Stimulated activated naive B cell treated with anti-CD40 and anti-IgM and Interleukin-4, amounts not matched to agents 10 μg/mL and 1 μg/mL and 100 μg/mL, for 72 hours (primary cell): Measurements from ENCODE around the gene LRMDA.
A peak's percentile ranks its signal among the peaks of the same experiment; 100 is the strongest.
"Not testable (repeated sequence)": the region's sequence is repeated elsewhere in the genome, so short reads cannot be mapped to it uniquely, and the experiment has no call there.

ENCODE experiments used
- ATAC-seq, 2 donors: fragments of 150-1000 bp; cut with Tn5 transposase; replicated peaks; 2 replicates each; pipeline ENCODE4 v1.10.0; 2021; ENCODE audit warnings: moderate library complexity in 1 of 2
- DNase-seq: peaks from one replicate; pipeline ENCODE4 v3.0.0; 2021
- H3K27ac Mint-ChIP-seq: one replicate; pipeline ENCODE4 v1.8.0; 2022; ENCODE audit warnings: mild to moderate bottlenecking, mixed read lengths
- H3K27me3 Mint-ChIP-seq, 2 donors: one replicate each; pipeline ENCODE4 v1.8.0; 2022; ENCODE audit warnings: mixed read lengths in 2 of 2
- H3K36me3 Mint-ChIP-seq, 2 donors: one replicate each; pipeline ENCODE4 v1.8.0; 2022; ENCODE audit warnings: mixed read lengths in 2 of 2, mild to moderate bottlenecking in 1 of 2
- H3K4me1 Mint-ChIP-seq, 2 donors: one replicate each; pipeline ENCODE4 v1.8.0; 2022; ENCODE audit warnings: mixed read lengths in 2 of 2, mild to moderate bottlenecking in 1 of 2
- H3K4me3 Mint-ChIP-seq, 2 donors: one replicate each; pipeline ENCODE4 v1.8.0; 2022; ENCODE audit warnings: mild to moderate bottlenecking in 2 of 2, mixed read lengths in 2 of 2, moderate library complexity in 1 of 2
- H3K9me3 Mint-ChIP-seq, 2 donors: one replicate each; pipeline ENCODE4 v1.8.0; 2022; ENCODE audit warnings: mixed read lengths in 2 of 2, mild to moderate bottlenecking in 1 of 2

Gene LRMDA

GRCh38 chr10:75611993-75612372 lies 180.6 kb downstream of the LRMDA start:
- Mint-ChIP-seq H3K4me3 (peak overlapping the region in 1 of 2 donors; percentile 35), H3K36me3 (no peaks in the 10 kb centered on the region), H3K4me1 (peaks cover 10 to 32% of the 10 kb centered on the region in 2 donors), H3K27me3 (peaks cover 9 to 16% of the 10 kb centered on the region in 2 donors), H3K27ac (peak overlapping the region; percentile 75), H3K9me3 (peaks cover 2 to 4% of the 10 kb centered on the region in 2 donors)
- no peak for DNase-seq
- peak; percentile 45 to 52 for ATAC-seq

GRCh38 chr10:75612904-75613684 lies 181.7 kb downstream of the LRMDA start:
- Mint-ChIP-seq H3K36me3 (no peaks in the 10 kb centered on the region), H3K4me1 (peaks cover 10 to 32% of the 10 kb centered on the region in 2 donors)
- peak; percentile 64 to 77 for ATAC-seq

GRCh38 chr10:75613685-75614504 lies 182.5 kb downstream of the LRMDA start:
- Mint-ChIP-seq H3K9me3 (peaks cover 2 to 4% of the 10 kb centered on the region in 2 donors), H3K4me1 (peaks cover 10 to 32% of the 10 kb centered on the region in 2 donors), H3K4me3 (no peak overlapping the region), H3K27ac (no peak overlapping the region), H3K36me3 (no peaks in the 10 kb centered on the region), H3K27me3 (peaks cover 9 to 20% of the 10 kb centered on the region in 2 donors)
- DNase-seq (no peak), ATAC-seq (no peak)

More at GRCh38 chr10:75612904-75613684, 181.7 kb downstream of the LRMDA start:
- Mint-ChIP-seq H3K4me3 (no peak overlapping the region), H3K27ac (peak overlapping the region; percentile 0), H3K27me3 (peaks cover 9 to 20% of the 10 kb centered on the region in 2 donors), H3K9me3 (peaks cover 2 to 4% of the 10 kb centered on the region in 2 donors)
- peak; percentile 4 for DNase-seq

GRCh38 chr10:75616076-75616475 lies 184.7 kb downstream of the LRMDA start:
- H3K4me1 Mint-ChIP-seq, result peaks cover 5 to 20% of the 10 kb centered on the region in 2 donors
- no peak overlapping the region for H3K4me3 Mint-ChIP-seq
- H3K9me3 Mint-ChIP-seq, result peaks cover 0 to under 1% of the 10 kb centered on the region in 2 donors
- no peak for ATAC-seq
- no peak for DNase-seq
- H3K27me3 Mint-ChIP-seq, result peaks cover 12 to 19% of the 10 kb centered on the region in 2 donors
- H3K36me3 Mint-ChIP-seq, result no peaks in the 10 kb centered on the region
- H3K27ac Mint-ChIP-seq, result no peak overlapping the region

GRCh38 chr10:75616874-75617478 lies 185.6 kb downstream of the LRMDA start:
- ATAC-seq (no peak), DNase-seq (no peak)
- no peak overlapping the region for H3K4me3 Mint-ChIP-seq
- peaks cover 19 to 21% of the 10 kb centered on the region in 2 donors for H3K27me3 Mint-ChIP-seq
- H3K36me3 Mint-ChIP-seq, result no peaks in the 10 kb centered on the region
- H3K9me3 Mint-ChIP-seq, result peaks cover 0 to 2% of the 10 kb centered on the region in 2 donors
- H3K27ac Mint-ChIP-seq, result no peak overlapping the region
- H3K4me1 Mint-ChIP-seq, result peaks cover 3 to 11% of the 10 kb centered on the region in 2 donors

- no peaks in the 10 kb centered on the region for H3K36me3 Mint-ChIP-seq
- peaks cover 0 to 2% of the 10 kb centered on the region in 2 donors for H3K9me3 Mint-ChIP-seq
- no peak overlapping the region for H3K4me3 Mint-ChIP-seq
- no peak for ATAC-seq
- peaks cover 3 to 9% of the 10 kb centered on the region in 2 donors for H3K4me1 Mint-ChIP-seq
- peaks cover 19 to 26% of the 10 kb centered on the region in 2 donors for H3K27me3 Mint-ChIP-seq
- H3K27ac Mint-ChIP-seq, result no peak overlapping the region
- DNase-seq, result no peak
Measured at GRCh38 chr10:75617485-75618155, 186.2 kb downstream of the LRMDA start.

GRCh38 chr10:75619635-75620034 lies 188.2 kb downstream of the LRMDA start:
- peaks cover 12 to 18% of the 10 kb centered on the region in 2 donors for H3K27me3 Mint-ChIP-seq
- no peak overlapping the region for H3K27ac Mint-ChIP-seq
- H3K36me3 Mint-ChIP-seq, result no peaks in the 10 kb centered on the region
- DNase-seq, result no peak
- H3K4me1 Mint-ChIP-seq, result no peaks in the 10 kb centered on the region
- peaks cover 0 to 2% of the 10 kb centered on the region in 2 donors for H3K9me3 Mint-ChIP-seq
- no peak for ATAC-seq
- no peak overlapping the region for H3K4me3 Mint-ChIP-seq

GRCh38 chr10:75620356-75620755 lies 188.9 kb downstream of the LRMDA start:
- ATAC-seq, result no peak
- H3K27me3 Mint-ChIP-seq, result peaks cover 11 to 17% of the 10 kb centered on the region in 2 donors
- no peak overlapping the region for H3K4me3 Mint-ChIP-seq
- H3K4me1 Mint-ChIP-seq, result no peaks in the 10 kb centered on the region
- no peaks in the 10 kb centered on the region for H3K36me3 Mint-ChIP-seq
- no peak overlapping the region for H3K27ac Mint-ChIP-seq
- H3K9me3 Mint-ChIP-seq, result peaks cover 0 to 2% of the 10 kb centered on the region in 2 donors
- DNase-seq, result no peak

- ATAC-seq, result not testable (repeated sequence)
- peaks cover 10 to 17% of the 10 kb centered on the region in 2 donors for H3K27me3 Mint-ChIP-seq
Measured at GRCh38 chr10:75621003-75621402, 189.6 kb downstream of the LRMDA start.

GRCh38 chr10:75622503-75622902 lies 191.1 kb downstream of the LRMDA start:
- Mint-ChIP-seq H3K36me3 (no peaks in the 10 kb centered on the region), H3K9me3 (peaks cover 0 to 2% of the 10 kb centered on the region in 2 donors), H3K4me3 (no peak overlapping the region), H3K4me1 (no peaks in the 10 kb centered on the region), H3K27ac (no peak overlapping the region), H3K27me3 (peaks cover 6 to 22% of the 10 kb centered on the region in 2 donors)
- ATAC-seq (no peak), DNase-seq (no peak)

More at GRCh38 chr10:75621003-75621402, 189.6 kb downstream of the LRMDA start:
- H3K9me3 Mint-ChIP-seq, H3K4me1 Mint-ChIP-seq, H3K36me3 Mint-ChIP-seq, H3K27ac Mint-ChIP-seq, DNase-seq, H3K4me3 Mint-ChIP-seq: not testable (repeated sequence)

- H3K36me3 Mint-ChIP-seq, result no peaks in the 10 kb centered on the region
- DNase-seq, result no peak
- peaks cover 0 to 2% of the 10 kb centered on the region in 2 donors for H3K9me3 Mint-ChIP-seq
- H3K27me3 Mint-ChIP-seq, result peaks cover 4 to 22% of the 10 kb centered on the region in 2 donors
- no peak overlapping the region for H3K4me3 Mint-ChIP-seq
- ATAC-seq, result no peak
- H3K27ac Mint-ChIP-seq, result no peak overlapping the region
- H3K4me1 Mint-ChIP-seq, result no peaks in the 10 kb centered on the region
Measured at GRCh38 chr10:75623310-75624093, 192.1 kb downstream of the LRMDA start.

GRCh38 chr10:75624638-75625037 lies 193.2 kb downstream of the LRMDA start:
- Mint-ChIP-seq H3K4me1 (no peaks in the 10 kb centered on the region), H3K27ac (no peak overlapping the region), H3K27me3 (peaks cover 0 to 22% of the 10 kb centered on the region in 2 donors), H3K9me3 (peaks cover 0 to 2% of the 10 kb centered on the region in 2 donors), H3K36me3 (no peaks in the 10 kb centered on the region), H3K4me3 (no peak overlapping the region)
- DNase-seq (no peak), ATAC-seq (no peak)

GRCh38 chr10:75630746-75631145 lies 199.3 kb downstream of the LRMDA start:
- DNase-seq, result no peak
- no peak overlapping the region for H3K27ac Mint-ChIP-seq
- H3K27me3 Mint-ChIP-seq, result peaks cover 5 to 7% of the 10 kb centered on the region in 2 donors
- ATAC-seq, result no peak
- no peak overlapping the region for H3K4me3 Mint-ChIP-seq
- H3K4me1 Mint-ChIP-seq, result no peaks in the 10 kb centered on the region
- H3K9me3 Mint-ChIP-seq, result no peaks in the 10 kb centered on the region
- no peaks in the 10 kb centered on the region for H3K36me3 Mint-ChIP-seq
